WI38 (cell line): Measurements from ENCODE around the gene LMAN2.
"Not testable (repeated sequence)": the region's sequence is repeated elsewhere in the genome, so short reads cannot be mapped to it uniquely, and the experiment has no call there.

Experiments used
- H3K4me3 ChIP-seq: 2 replicates; pipeline ENCODE4 v1.5.1; 2011; ENCODE audit warnings: low read depth, mild to moderate bottlenecking, control low read depth, low read length
- TF ChIP-seq, protein P1 (sequence below): IDR thresholded peaks from 2 replicates; pipeline ENCODE4 v1.5.1; 2012; ENCODE audit warnings: low read depth, mild to moderate bottlenecking, control low read depth, low read length

The LMAN2 gene

DNA sequence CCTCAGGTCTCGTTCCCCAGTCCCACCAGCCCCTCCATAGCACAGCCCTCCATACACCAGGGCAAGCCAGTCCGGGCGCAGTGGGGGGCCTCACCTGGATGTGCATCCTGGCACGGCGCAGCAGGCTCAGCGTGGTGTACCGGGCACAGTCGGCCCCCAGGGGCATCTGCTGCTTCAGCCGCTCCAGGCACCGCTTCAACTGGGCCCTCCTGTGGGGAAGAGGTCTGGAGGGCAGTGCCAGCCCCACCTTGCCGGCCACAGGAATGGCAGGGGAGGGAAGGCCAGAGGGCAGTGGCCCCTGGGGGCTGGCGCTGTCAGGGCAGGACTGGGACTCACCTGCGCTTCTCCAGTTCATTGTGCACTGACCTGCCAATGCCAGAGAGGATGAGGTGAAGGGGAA, 41.1 kb downstream of the LMAN2 start:
- peak overlapping the region; percentile 66 for H3K4me3 ChIP-seq
- TF ChIP-seq, protein P1, sequence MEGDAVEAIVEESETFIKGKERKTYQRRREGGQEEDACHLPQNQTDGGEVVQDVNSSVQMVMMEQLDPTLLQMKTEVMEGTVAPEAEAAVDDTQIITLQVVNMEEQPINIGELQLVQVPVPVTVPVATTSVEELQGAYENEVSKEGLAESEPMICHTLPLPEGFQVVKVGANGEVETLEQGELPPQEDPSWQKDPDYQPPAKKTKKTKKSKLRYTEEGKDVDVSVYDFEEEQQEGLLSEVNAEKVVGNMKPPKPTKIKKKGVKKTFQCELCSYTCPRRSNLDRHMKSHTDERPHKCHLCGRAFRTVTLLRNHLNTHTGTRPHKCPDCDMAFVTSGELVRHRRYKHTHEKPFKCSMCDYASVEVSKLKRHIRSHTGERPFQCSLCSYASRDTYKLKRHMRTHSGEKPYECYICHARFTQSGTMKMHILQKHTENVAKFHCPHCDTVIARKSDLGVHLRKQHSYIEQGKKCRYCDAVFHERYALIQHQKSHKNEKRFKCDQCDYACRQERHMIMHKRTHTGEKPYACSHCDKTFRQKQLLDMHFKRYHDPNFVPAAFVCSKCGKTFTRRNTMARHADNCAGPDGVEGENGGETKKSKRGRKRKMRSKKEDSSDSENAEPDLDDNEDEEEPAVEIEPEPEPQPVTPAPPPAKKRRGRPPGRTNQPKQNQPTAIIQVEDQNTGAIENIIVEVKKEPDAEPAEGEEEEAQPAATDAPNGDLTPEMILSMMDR, result no peak

DNA sequence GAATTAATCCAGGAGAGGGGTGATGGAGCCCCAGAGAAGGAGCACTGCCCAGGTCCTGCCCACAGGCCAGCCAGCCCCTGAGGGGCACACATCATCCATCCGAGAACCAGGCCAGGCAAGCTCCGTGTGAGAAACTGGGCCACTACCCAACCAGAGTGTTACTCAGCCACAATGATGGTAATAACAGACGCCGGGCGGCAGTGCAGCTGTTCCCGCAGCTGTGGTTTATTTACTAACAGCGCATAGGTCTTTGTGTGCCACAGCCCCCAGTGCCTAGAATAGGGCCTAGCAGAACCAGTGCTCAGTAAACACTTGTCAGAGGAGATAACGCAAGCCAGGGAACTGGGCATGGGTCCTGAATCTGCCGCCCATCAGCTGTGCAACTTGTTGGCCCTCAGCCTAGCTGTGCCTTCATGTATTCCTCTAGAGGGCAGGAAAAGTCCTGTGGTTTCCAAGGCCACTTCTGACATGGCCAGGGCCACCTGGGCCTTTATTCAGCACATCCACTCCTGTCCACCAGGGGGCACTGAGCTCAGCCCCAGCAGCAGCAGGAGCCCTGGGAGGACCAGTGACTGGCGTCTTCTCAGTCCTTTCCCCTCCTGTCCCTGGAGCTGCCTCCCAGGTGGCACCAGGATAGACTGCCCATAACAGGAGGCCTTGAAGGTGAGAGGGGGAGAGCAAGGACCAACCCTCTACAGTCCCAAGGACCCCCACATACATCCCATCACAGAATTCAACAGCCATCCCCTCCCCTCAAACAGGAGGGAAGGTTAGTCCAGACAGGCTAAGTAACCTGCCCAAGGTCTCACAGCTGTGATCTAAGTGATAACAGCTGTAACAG, 41.9 kb downstream of the LMAN2 start:
- no peak overlapping the region for H3K4me3 ChIP-seq
- TF ChIP-seq, protein P1, result peak; percentile 74

DNA sequence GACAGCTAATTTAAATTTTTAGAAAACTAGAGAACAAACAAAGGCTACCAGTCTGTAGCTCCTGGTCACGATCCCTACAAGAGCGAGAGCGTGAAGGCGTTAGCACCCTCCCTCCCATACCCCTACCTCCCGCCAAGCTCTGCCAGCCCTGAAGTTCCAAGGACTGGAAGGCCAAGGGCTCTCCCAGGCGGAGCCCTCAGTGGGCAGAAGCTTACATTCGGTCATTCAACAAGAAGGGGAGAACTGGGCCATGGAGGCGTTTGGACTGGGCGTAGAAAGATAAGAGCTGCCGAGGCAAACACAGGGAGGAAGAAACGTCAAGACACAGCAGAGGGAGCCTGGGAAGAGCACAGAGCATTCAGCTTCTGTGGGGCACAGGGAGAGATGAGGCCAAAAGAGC, 42.7 kb downstream of the LMAN2 start:
- TF ChIP-seq, protein P1, result no peak
- H3K4me3 ChIP-seq, result no peak overlapping the region

DNA sequence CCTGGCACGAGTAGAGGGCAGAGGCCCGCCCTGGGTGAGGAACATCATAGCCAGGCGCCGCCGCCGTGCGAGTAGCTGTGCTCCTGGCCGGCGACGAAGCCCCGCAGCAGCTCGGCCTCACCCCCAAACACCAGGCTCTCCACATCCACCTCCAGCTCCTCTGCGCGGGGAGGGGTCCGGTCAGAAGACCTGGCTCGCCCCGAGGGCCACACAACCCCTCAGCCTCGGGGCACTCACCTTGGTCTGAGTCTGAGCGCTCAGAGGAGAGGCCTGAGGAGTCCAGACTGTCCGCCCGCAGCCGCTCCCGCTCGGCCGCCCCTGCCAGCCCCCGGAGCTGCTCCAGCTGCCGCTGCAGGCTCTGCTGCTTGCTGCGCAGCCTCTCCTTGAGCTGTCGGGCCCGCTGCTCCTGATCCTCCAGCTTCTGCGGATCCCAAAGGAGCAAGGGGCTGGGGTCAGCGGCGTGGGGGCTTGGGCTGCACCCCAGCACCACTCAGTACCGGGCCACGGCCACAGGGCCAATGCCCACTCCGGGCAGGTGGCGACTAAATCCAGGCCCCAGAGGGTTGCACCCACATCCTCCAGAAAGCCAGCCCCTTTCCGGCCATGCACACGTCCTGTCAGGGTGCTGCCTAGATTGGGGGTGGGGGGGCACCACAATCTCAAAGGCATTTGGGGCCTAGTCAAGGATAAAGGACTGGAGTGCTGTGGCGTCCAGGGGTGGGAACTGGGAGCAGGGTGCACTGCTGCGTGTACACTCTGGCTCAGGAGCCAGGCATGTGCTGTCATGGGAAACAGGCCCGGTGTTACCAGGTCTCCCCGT, 43.7 kb downstream of the LMAN2 start:
- H3K4me3 ChIP-seq, result no peak overlapping the region
- TF ChIP-seq, protein P1, result no peak

DNA sequence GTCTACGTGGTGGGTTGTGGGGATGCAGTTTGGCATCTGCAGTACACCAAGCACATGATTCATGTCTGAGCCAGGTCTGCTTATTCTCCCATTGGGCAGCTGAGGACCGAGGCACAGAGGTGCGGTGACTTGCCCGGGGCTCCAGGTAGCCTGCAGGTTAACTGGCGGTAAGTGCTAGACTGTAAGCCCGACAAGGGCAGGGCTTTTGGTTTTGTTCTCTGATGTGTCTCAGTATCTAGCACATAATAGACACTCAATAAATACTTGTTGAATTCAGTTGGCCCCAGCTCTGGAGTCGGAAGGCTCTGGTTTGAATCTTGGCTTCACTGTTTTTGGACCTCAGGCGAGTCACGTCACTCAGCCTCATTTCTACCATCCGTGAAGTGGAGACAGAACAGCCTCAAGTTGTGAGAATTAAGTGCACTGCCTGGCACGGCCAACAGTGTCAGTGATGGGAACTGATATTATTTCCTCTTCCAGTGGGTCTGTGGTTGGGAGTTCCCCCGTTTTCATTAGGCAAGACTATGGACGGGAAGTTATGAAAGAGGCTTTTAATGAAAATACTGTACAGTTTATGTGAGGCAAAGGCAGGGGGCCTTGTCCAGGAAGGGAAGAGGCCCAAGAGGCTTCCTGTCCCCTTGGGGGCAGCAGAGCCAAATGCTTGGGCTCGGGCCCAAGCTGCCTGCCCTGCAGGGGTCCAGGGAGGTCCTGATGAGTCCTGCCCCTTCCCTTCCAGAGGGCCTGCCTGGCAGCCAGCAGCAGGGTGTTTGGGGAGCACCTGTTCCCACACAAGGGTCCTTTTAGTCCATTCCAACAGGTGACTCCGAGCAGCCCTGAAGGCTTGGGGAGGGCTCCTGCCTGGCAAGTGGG, 44.6 kb downstream of the LMAN2 start:
- H3K4me3 ChIP-seq, result no peak overlapping the region
- TF ChIP-seq, protein P1, result no peak

DNA sequence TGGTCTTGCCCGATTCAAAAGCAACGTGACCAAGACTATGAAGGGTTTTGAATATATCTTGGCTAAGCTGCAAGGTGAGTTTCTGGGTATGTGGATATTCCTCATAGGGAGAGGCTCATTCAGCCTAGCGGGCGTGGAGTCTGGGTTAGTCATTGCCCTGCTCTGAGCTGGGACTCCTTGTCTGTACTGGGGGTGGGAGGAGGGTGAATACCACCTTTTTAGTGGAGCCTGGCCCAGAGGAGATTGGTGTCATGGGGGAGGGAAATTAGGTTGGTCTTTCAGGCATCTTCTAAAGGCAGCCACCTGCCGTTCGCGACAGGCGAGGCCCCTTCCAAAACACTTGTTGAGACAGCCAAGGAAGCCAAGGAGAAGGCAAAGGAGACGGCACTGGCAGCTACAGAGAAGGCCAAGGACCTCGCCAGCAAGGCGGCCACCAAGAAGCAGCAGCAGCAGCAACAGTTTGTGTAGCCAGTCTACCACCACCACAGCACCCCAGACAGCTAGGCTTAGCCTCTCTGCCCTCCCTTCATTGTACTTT, 45.3 kb downstream of the LMAN2 start:
- not testable (repeated sequence) for H3K4me3 ChIP-seq
